NT2/D1 (cell line): ENCODE data around the gene HMG20B.

Experiments
- YY1 ChIP-seq: IDR thresholded peaks from 2 replicates; pipeline ENCODE4 v1.6.1; 2011; ENCODE audit not compliant: insufficient read length, insufficient read depth
- ZNF274 ChIP-seq: IDR thresholded peaks from 2 replicates; pipeline ENCODE4 v1.6.1; 2011; ENCODE audit warnings: mild to moderate bottlenecking, low read depth, low read length

DNA sequence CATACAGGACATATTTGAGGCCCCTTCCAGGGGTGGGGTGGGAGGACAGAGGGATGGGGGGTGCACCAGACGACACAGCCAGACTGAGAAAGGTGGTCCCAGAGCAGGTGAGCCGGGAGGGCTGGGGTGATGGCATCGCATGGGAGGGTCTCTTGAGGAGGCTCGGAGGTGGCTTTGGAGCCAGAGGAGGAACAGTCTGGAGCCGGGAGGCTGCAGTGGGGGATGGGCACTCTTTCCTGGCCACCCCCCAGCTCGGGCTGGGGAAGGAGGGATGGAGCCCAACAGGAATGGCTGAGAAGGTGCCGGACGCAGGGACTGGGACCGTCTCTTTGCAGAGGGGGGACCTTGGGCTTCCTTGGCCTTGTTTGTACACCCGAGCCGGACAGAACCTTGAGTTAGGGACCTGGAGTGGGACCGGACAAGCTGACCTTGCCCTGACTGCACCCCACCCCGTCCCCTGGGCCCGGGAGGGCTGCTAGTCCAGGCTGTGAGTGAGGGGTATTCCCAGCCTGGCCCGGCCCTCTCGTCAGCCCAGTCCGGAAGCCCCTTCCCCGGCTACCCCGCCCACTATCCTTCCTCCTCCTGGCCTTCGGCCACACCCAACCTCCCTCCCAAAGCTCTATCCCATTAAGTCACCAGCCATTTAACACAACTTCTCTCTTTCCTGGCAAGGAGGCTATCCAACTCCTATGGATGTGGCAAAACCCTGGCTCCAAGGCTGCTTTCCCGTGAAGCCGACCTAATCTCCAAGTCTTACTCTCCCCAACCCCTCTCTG lies 34.7 kb downstream of the HMG20B start:
- no peak for TF ChIP-seq ZNF274
- TF ChIP-seq YY1, result no peak
